Stimulated activated CD4-positive, alpha-beta T cell treated with anti-CD3 and anti-CD28 coated beads, Interleukin-1b, Interleukin-23, amount 100 ng/mL, for 1 hour (primary cell): ENCODE results near the gene PAQR4.
A peak's percentile ranks its signal among the peaks of the same experiment; 100 is the strongest.

ENCODE experiments used
- DNase-seq, 2 donors: peaks; one replicate each; pipeline ENCODE4 v3.0.0-alpha.2; 2020; ENCODE audit warnings: low read depth in 2 of 2

Gene PAQR4

DNA sequence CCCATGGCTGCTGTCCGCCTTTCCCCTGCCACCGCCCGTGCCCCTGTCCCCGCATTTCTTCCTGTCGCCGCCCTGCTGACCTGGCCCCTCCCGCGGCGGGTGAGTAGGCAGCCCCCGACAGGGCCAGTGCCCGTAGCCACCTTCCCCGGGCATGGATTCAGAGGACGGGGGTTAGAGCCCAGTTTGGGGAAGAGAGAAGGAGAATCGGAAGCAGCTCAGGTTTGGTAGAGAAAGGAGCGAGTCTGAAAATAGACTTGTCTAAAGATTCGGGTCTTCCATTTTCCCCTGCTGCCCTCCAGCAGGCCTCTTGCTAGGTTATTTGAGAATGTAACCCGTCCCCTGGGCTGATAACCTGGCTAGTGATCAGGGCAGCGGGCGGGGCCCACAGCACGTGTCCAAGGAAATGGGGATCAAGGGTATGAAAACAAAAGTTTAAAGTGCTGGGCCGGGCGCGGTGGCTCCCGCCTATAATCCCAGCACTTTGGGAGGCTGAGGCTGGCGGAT is 35.7 kb downstream of the PAQR4 start:
- DNase-seq: no peak

DNA sequence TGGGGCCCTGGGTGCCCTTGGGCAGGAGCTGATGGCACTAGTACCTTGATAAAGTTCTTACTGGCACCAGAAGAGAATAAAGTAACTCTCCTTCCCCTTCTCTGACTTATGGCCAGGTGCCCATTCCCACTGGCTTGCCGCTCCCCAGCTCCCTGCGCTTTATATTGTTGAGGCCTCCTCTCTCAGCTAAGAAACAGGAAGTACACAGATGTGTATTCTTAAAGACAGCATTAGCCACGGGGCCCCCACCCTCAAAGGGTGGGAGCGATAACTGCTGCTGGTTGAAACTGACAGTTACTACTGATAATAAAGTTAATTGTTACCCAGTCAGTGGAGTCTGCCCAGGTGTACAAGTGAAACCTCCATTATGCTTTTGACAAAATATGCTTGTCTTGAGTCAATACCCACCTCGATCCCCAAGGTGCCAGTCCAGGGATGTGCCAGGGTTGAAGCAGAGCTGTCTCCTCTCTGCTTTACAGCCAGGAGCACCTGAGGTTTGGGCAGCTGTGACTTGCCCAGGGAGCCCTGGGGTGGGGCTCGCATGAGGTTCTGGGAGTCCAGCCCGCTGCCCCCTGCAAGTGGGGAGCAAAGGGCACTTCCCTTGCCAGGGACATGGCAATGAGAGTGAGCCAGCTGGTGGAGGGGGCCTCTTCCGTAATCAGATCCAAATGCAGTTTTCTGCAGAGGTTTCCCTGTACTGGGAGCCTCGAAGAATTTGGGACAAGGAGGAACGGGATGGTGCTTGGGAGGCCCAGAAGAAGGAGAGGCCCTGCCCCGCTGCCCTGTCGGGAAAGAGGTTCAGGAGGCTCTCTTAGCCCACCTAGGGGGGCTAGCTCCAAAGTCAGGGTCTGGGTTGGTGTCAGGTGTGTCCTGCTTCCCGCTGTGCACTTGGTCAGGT is 38.2 kb downstream of the PAQR4 start:
- DNase-seq: no peak

DNA sequence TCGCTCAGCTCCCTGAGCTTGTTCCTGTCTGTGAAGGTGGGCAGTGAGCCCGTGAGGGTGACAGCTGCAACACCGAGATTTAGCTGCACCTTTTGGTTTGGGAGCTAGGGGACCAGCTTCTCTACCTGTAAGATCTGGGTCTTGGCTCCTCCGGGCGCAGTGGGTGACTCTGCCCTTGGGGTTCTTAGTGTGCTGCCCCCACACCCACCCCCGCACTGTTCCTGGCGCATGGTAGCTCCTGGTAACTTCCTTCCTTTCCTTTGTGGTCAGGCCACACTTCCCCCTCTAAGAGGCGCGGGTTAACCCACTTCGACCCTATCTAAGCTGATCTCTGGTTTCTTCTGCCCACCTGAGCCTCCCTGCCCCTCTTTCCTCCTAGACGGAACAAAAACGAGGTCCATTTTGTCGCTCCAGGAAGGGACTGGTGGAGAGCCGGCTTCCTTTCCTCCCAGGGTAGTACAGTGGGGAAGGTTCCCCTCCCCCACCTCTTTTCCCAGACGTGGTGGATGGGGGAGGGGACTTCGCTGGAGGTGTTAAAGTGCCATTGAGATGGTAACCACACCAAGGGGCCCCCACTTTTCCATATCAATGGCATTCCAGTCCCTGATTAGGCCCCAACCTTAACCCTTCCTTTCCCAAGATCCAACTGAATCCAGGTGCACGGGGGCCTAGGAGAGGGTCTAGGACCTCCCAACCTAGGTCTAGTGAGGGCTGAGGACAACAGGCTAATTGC is 39.0 kb downstream of the PAQR4 start:
- DNase-seq: no peak

DNA sequence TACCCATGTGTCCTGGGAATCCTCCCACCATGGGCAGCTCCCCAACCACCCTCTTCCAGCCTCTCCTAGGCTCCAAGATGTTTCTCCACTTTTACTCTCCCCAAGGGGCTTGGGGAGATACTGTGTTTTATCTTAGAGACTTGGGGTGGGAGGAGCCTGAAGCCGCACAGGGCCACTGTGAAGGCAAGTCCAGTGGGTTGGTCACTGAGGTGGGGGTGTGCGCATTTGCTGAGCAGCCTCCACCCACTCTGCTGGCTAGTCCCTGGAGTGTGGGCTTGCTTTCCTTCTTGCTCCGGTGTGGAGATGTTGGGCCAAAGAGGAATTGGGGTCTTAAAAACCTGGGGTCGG is 39.5 kb downstream of the PAQR4 start:
- DNase-seq: no peak

DNA sequence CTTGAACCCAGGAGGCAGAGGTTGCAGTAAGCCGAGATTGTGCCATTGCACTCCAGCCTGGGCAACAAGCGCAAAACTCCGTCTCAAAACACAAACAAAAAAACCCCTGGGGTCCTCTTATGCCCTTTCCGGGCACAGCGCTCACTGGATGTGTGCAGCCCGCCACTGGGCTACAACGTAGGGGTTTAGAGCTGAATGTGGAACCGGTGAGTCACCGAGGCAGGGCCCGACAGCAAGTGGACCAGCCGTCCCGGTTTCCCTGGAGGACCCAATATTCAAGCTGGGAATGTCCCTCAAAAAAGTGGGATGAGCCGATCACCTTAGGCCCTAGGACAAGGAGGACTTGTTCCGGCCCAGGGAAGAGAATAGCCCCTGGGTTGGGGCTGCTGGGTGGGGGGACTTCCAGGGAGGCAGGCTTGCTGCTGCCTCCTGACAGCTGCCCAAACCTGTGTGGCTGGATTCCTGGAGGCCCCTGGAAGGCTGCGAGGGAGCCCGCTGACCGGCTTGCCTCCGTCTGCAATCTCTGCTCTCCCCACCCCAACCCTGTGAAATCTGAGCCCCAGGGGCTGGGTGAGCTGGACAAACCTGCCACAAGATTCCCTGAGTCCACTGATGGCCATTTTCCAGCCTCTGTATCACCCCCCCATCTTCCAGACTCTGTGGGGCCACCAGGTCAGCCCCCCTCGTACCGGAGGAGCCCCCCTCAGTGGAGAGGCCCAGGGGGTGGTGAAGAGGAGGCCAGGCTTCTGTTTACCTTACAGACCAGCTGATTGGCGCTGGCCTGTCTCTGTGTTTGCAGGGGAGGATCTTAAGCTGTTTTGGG is 40.6 kb downstream of the PAQR4 start:
- no peak for DNase-seq

DNA sequence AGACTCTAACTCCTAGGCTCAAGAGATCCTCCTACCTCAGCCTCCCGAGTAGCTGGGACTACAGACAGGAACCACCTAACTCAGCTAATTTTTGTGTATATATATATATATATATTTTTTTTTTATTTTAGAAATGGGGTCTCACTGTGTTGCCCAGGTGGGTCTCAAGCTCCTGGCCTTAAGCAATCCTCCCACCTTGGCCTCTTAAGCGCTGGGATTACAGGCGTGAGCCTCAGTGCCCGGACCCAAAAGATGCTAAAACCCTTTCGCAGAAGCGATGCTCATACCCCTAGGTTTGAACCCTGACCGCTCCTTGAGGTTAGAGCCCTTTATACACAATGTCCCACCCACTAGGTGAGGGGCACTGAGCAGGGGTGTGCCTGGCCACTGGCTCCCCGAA is 41.4 kb downstream of the PAQR4 start:
- DNase-seq: no peak

DNA sequence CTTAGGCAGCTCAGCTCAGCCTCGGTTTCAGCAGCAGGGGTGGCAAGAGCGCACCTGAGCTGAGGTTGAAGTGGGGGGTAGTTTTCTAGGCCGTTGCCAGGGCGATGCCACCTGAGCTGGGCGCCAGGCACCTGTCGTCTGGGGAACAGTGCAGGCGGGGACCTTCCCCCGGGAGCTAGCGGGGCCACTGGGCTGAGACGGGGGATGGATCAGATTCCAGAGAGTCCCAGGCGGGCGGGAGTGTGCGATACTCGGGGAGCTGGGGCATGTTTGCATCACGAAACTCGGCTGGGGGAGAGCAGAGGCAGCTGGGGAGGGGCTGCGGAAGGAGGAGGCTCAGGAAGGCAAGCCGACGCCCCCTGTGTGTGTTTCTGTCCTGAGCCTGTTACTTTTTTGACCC is 43.1 kb downstream of the PAQR4 start:
- no peak for DNase-seq

DNA sequence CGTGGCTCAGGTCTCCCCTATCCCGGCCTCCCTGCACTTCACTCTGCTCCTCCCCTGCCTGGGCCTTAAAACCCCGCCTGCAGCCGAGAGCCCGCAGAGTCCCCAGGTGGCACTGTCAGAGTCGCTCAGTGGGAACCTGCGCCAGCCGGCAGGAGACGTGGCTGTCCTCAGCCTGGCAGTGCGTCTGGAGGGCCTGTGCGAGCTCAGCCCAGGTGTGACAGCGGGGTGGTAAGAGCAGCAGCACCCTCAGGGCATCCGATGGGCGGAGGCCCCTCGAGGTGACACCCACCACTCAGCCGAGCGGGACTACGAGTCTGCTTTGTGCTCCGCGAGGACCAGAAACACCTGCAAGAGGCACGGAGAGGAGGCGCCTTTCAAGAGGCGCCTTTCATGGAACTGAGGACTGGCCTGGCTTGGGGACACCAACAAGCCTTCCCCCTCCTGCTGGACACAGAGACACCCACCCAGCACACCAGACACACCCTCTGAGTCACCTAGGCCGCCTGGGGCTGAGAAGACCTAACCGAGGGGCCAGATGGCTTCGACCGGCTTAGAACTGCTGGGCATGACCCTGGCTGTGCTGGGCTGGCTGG is 43.8 kb downstream of the PAQR4 start, which contains the start of gene CLDN9:
CLDN9 (plus strand) TSS at position 96 of the 593 bp plus-strand sequence; CDS start at position 536, 440 bp downstream.
- DNase-seq: no peak

DNA sequence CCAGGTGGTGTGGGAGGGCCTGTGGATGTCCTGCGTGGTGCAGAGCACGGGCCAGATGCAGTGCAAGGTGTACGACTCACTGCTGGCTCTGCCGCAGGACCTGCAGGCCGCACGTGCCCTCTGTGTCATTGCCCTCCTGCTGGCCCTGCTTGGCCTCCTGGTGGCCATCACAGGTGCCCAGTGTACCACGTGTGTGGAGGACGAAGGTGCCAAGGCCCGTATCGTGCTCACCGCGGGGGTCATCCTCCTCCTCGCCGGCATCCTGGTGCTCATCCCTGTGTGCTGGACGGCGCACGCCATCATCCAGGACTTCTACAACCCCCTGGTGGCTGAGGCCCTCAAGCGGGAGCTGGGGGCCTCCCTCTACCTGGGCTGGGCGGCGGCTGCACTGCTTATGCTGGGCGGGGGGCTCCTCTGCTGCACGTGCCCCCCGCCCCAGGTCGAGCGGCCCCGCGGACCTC is 44.4 kb downstream of the PAQR4 start:
- DNase-seq: no peak

DNA sequence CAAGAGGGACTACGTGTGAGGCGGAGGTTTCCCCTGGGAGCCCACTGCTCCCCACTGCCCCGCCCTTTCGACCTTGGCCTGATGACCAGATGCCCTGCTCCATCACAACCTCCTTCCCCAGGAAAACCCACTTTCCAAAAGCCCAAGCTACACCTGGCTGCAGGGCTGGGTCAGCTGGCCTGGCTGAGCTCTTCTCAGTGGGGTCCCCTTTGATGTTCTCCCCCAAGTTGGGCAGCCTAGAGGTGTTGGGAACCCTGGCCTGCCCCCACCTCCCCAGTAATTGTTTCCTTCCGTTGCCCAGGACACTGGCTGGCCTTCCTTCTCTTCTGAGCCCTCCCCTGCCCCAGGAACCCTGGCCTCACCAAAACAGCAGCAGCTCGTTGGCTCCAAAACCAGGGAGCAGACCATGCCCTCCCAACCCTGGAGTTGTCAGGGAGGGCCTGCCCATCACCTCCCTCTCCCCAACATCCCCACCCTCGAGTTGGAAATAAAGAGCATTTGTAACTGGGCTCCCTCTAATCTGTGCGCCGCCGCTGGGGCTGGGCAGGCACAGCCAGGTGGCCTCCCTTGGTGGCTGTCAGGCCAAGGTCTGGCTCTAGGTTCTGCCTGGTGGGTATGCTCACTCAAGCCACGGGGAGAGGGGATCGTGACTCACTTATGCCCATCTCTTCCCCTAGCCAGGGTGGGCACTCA is 45.0 kb downstream of the PAQR4 start:
- no peak for DNase-seq

DNA sequence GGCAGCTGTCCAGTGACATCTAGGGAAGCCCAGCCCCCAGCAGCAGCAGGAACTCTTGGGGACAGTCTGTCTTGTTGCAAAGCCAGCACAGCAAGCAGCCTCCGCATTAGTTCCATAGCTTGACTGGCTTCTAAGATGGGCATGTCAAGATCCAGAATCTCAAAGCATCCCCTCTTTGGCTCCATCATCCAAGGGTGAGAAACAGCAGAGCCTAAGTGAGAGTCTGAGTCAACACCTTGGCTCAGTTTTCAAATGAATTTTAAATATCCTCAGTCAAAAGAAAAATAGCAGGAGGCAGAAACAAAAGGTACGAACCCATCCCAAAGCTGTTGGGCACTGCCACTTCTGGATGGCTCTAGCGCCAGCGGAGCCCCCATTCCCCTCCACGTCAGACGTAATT is 45.8 kb downstream of the PAQR4 start:
- DNase-seq: no peak

DNA sequence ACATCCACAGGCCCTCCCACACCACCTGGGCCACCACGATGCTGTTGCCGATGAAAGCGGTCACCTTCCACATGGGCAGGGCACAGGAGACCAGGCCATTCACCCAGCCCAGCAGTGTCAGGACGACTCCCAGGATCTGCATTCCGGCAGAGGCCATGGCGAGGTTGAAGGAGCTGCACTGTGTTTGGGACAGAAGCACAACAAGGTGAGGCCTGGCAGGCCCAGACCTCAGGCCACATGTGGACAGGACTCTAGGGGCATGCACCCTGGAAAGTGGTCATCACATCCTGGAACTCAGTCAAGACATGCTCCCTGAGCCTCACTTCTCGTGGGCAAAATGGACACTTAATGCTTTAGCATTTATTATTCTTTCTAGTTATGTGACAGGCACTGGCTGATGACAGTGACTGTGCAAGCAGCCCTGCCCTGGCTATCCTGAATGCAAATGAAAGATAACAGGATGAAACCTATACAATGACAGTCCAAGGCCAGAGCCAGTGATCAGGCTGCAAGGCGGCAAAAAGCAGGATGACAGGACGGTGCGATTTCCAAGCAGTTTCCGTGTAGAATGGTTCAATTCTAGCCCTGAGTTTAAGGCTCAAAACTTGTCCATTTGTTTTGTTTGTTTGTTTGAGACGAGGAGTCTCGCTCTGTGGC is 46.8 kb downstream of the PAQR4 start:
- no peak for DNase-seq

DNA sequence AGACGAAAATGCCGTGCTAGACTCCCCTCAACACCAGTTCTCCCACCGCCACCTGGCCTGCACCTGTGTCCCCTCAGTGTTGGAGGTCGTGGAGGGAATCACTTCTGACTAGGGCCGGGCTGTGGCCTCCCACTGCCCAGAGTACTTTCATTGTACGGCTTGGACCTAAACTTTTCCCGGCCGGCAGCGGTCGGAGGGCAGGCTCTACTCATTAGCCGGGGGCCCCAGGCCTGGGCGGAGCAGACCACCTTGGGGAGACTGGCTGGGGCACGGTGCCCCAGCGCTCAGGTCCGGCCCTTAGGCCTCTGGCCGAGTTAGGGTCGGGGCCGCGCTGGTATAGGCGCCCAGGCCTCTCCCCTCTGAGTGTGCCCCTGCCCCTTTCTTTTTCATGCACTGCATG is 48.2 kb downstream of the PAQR4 start:
- no peak for DNase-seq

DNA sequence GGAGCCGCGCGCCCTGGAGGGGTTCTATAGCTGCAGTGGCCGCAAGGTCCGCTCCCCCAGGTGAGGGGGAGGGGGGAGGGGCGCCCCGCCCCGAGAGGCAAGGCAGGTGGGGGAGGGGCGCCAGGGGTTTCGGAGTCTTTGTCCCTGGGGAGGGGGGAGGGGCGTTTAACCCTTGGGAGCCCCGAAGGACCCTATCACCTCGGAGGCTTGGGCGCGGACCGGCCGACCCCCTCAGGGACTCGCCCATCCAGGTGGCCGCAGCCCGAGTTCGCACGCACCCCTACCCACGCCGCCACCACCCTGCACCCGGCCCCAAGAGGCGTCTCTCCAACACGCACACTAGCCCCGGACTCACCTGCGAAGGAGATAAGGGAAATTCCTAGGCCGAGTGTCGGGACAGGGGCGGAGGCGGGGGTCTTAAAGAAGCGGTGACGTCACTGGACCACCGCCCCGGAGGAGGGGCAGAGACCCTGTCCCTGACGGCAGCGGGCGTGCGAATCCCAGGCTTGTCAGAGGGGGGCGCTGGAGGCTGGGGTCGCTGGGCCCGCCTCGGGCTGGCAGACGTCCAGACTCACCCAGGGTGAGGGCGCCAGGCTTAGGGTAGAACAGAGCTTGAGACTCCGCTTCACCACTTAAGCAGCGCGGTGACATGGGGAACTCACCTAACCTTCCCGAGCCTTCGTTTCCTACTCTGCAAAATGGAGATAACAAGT is 48.8 kb downstream of the PAQR4 start, which contains the start of gene CLDN6:
CLDN6 (minus strand) TSS at position 390 of the 713 bp plus-strand sequence. CDS start 2,162 bp downstream, outside the sequence.
- DNase-seq: no peak

DNA sequence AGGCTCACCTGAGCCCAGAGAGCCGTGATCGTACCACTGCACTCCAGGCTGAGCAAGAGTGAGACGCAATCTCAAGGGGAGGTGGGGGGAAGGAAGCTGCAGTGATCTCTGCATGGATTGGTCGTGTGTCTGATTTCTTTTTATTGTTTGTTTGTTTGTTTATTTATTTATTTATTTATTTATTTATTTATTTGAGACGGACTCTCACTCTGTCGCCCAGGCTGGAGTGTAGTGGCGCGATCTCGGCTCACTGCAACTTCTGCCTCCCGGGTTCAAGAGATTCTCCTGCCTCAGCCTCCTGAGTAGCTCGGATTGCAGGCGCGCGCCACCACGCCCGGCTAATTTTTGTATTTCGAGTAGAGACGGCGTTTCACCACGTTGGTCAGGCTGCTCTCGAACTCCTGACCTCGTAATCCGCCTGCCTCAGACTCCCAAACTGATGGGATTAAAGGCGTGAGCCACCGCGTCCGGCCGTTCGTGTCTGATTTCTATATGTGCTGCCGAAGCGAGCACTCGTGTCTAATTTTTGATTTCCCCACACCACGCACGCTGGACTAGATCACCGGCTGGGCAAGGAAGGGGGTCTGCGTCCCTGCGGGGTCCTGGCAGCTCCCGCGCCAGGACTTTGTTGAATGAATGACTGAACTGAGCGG is 50.6 kb downstream of the PAQR4 start:
- no peak for DNase-seq

DNA sequence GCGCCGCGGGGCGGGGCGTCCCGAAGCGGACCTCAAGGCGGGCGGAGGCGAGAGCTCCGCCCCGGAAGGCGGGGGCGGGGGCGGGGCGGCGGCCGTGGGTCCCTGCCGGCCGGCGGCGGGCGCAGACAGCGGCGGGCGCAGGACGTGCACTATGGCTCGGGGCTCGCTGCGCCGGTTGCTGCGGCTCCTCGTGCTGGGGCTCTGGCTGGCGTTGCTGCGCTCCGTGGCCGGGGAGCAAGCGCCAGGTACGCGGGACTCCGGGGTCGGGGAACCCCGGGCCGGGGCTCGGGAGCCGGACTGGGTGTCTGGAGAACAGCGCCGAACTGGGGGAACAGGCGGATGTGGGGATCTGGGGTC is 51.1 kb downstream of the PAQR4 start, which contains the start of gene TNFRSF12A:
TNFRSF12A (plus strand) TSS at position 122 of the 357 bp plus-strand sequence; CDS start at position 152, 30 bp downstream.
- DNase-seq: no peak

DNA sequence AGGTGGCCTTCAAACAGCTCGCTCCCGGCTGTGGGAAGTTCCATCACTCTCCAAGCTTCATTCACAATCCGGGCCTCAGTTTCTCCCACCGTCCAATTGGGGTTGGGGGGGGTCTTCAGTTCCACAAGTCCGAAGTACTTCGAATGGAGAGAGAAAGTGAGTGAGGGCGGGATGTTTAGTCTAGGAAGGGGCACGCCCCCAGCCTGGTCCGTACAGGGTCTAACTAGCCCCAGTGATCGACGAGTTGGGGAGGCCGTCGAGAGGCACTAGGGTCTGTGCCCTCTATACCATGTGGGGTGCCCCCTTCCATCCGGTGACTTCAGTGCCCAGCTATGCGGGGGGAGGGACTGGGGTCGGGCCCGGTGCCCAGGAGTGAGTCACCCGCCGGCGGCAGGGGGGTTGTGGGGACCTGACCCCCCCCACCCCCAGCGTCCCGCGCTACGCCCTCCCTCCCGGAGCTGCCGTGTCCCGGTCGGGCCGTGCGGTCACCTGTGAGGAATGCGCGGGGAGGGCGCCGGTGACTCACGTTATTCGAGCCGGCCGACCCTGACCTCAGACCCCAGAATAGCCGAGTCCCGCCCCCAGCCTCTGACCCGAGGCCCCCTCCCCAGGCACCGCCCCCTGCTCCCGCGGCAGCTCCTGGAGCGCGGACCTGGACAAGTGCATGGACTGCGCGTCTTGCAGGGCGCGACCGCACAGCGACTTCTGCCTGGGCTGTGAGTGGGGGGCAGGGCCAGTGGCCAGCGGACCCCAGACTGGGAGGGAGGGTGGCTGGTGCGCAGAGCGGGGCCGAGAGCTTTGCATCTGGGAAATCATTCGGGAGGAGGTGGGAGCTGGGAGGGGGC is 51.7 kb downstream of the PAQR4 start:
- peak in 1 of 2 donors; percentile 50 for DNase-seq
